ENCODE data around the gene SETD7.

DNA sequence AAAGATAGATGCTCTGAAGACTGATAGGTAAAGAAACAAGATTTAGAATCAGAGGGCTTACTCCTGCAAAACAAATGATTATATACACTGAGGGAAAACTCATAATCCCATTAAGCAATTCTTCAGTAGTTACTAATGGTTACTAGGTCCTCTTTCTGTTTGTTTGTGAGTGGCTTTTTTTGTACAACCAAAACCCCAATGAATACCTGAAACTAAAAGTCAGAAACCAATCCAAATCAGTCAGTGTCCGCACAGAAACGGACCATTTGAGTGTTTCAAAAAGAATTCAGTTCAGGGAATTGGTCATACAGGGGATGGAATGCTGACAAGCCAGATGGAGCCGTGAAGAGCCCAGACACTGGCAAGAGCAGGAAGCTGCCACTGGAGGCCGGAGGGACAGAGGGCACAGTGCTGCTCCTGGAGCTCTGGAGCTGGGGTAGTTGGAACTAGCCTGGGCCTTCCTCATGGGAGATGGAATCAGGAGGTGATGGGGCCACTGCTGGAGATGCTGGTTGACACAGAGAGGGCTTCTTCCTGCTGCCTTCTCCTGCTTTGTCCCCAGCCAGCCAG, 31.9 kb downstream of the SETD7 start:
- TF ChIP-seq, protein P1, sequence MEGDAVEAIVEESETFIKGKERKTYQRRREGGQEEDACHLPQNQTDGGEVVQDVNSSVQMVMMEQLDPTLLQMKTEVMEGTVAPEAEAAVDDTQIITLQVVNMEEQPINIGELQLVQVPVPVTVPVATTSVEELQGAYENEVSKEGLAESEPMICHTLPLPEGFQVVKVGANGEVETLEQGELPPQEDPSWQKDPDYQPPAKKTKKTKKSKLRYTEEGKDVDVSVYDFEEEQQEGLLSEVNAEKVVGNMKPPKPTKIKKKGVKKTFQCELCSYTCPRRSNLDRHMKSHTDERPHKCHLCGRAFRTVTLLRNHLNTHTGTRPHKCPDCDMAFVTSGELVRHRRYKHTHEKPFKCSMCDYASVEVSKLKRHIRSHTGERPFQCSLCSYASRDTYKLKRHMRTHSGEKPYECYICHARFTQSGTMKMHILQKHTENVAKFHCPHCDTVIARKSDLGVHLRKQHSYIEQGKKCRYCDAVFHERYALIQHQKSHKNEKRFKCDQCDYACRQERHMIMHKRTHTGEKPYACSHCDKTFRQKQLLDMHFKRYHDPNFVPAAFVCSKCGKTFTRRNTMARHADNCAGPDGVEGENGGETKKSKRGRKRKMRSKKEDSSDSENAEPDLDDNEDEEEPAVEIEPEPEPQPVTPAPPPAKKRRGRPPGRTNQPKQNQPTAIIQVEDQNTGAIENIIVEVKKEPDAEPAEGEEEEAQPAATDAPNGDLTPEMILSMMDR (conservative IDR thresholded peaks at IDR 0.05; ENCODE audit: low read length) = no peak
- TF ChIP-seq EZH2phosphoT487 (IDR thresholded peaks at IDR 0.05; ENCODE audit: borderline replicate concordance) = no peak
